HCT116 (cell line): ENCODE measurements around the gene TDO2. TPM values are rescaled to one million over a fixed set of nuclear protein-coding genes. Genes with fewer than 3 reads are reported as not detected.

Source experiments
- total RNA-seq: library from RNA; stranded (reverse); gene quantifications from one replicate; pipeline ENCODE4 v1.2.1, GENCODE V29; 2021; ENCODE audit not compliant: unreplicated experiment

The TDO2 gene
- total RNA-seq, 1 experiment from 2014 or later, result 0.27 TPM

Other genes with a start within 250 kb of the TDO2 start
- not detected for gene GUCY1A1, start 236.8 kb upstream of the TDO2 start, total RNA-seq
- not detected for gene GUCY1B1, start 144.7 kb upstream of the TDO2 start, total RNA-seq
- gene ASIC5, start 37.4 kb upstream of the TDO2 start, total RNA-seq, result not detected
- gene CTSO, start 50.2 kb downstream of the TDO2 start, total RNA-seq, result 0.57 TPM